Tibial nerve (tissue), 3 donors: ENCODE measurements around the gene PDE8B.

ENCODE experiments used
- POLR2A ChIP-seq, 2 donors: fragments of 450-650 bp; IDR thresholded peaks; one replicate each; pipeline ENCODE4 v1.6.1; 2017; ENCODE audit warnings: antibody characterized with exemption in 2 of 2, mild to moderate bottlenecking in 2 of 2, moderate library complexity in 2 of 2
- TF ChIP-seq, protein P1 (sequence below), 5 experiments: fragments of 200-600 bp in 3 of 5; fragments of 450-650 bp in 2 of 5; sonication (generic) in 3 of 5; IDR thresholded peaks; one replicate each; pipeline ENCODE4 v1.5.1; 2016 to 2019; ENCODE audit warnings: antibody characterized with exemption in 5 of 5, mild to moderate bottlenecking in 3 of 5, moderate library complexity in 2 of 5

DNA sequence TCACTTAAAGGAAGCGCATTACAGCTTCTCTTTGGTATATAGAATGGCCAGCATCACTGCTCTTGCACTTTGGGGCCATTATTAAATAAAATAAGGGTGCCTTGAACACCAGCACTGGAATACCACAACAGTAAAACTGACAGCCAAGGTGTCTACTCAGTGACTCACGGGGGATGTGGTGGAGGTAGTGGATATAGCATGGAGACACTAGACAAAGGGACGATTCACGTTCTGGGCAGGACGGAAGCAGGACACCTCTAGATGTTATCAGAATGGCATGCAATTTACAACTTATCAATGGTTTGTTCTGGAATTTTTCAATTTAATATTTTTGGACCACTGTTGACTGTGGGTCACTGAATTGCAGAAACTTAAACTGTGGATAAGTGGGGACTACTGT is 32.9 kb upstream of the PDE8B start:
- TF ChIP-seq, protein P1, sequence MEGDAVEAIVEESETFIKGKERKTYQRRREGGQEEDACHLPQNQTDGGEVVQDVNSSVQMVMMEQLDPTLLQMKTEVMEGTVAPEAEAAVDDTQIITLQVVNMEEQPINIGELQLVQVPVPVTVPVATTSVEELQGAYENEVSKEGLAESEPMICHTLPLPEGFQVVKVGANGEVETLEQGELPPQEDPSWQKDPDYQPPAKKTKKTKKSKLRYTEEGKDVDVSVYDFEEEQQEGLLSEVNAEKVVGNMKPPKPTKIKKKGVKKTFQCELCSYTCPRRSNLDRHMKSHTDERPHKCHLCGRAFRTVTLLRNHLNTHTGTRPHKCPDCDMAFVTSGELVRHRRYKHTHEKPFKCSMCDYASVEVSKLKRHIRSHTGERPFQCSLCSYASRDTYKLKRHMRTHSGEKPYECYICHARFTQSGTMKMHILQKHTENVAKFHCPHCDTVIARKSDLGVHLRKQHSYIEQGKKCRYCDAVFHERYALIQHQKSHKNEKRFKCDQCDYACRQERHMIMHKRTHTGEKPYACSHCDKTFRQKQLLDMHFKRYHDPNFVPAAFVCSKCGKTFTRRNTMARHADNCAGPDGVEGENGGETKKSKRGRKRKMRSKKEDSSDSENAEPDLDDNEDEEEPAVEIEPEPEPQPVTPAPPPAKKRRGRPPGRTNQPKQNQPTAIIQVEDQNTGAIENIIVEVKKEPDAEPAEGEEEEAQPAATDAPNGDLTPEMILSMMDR (IDR thresholded peaks at IDR 0.05) = no peak
- TF ChIP-seq POLR2A (IDR thresholded peaks at IDR 0.05) = no peak
